ENCODE data around the gene OR7D2.

DNA sequence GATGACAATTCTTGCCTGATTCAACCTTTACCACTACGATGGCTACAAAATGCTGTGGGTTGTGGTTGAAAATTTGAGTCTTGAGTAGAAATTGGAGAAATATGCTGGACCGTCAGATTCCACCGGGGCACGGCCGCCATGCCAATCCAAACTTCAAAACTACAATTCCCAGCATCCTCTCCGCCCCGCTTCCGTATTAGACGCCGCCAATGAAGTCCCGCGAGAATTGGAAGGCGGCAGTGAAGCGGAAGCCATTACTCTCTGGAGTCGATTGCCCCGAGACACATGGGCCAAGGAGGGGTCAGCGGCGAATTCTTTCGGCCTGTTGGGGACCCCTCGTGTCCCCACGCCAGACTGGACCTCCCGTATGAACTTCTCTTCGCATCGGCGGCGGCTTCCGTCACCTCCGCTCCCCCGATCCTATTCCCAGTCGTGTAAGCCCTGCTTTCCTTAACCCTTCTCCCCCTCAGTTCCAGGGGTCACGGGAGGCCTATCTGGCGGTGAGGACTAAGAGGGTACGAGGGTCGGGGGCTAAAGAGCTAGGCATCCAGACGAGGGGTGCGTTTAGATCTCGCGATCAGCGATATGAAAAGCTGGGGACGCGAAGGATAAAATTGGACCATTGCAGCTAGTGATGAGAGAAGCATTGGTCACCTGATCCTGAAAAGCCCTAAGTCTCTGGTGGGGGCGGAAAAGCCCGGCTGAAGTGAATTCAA lies 38.5 kb upstream of the OR7D2 start, which contains the start of gene ZNF317:
- TF ChIP-seq CTCF (conservative IDR thresholded peaks at IDR 0.05; ENCODE audit: low read length): no peak
- no peak for TF ChIP-seq EZH2phosphoT487 (IDR thresholded peaks at IDR 0.05; ENCODE audit: borderline replicate concordance)

Data from Loucy (cell line).